ENCODE data around the gene SESN1. TPM values are rescaled to one million over a fixed set of nuclear protein-coding genes. Genes with fewer than 3 reads are reported as not detected.
"Not testable (repeated sequence)": the region's sequence is repeated elsewhere in the genome, so short reads cannot be mapped to it uniquely, and the experiment has no call there.

SESN1 gene
- polyA plus RNA-seq, 2 of the 4 experiments (the other 2 are of a cell fraction) = 7.9 to 13.9 TPM

- 86% methylated on average over 5 of the region's 5 CpGs for WGBS (ENCODE audit: missing lambda C conversion rate)
- Histone ChIP-seq H3K9me3 (no peaks in the 10 kb centered on the region), H3K27ac (no peak overlapping the region), H3K4me1 (peaks cover 20% of the 10 kb centered on the region), H3K4me3 (no peak overlapping the region), H3K4me2 (no peak overlapping the region)
- DNase-seq (ENCODE audit: low read depth in 1 of 2, low spot score in 1 of 2) (no peak), ATAC-seq (no peak), FAIRE-seq (no peak)
- CTCF ChIA-PET = no interaction called here
- POLR2A ChIA-PET = no interaction called here
- TF ChIP-seq HOXB5 (CRISPR knock-in tag; IDR thresholded peaks at IDR 0.05) (no peak), KDM1A (IDR thresholded peaks at IDR 0.05; ENCODE audit: low read depth) (no peak), ZSCAN20 (CRISPR knock-in tag; IDR thresholded peaks at IDR 0.05) (no peak), JUNB (IDR thresholded peaks at IDR 0.05) (no peak), HES2 (IDR thresholded peaks at IDR 0.05) (no peak), EHF (CRISPR knock-in tag; IDR thresholded peaks at IDR 0.05) (no peak), TP53 (CRISPR knock-in tag; IDR thresholded peaks at IDR 0.05) (no peak), FOSL2 (IDR thresholded peaks at IDR 0.05) (no peak), FOSL2 (CRISPR knock-in tag; IDR thresholded peaks at IDR 0.05) (no peak), CEBPB (IDR thresholded peaks at IDR 0.05) (no peak), E2F6 (IDR thresholded peaks at IDR 0.05; ENCODE audit: borderline replicate concordance, low read depth) (no peak), FOSB (CRISPR knock-in tag; IDR thresholded peaks at IDR 0.05) (no peak), RFX5 (IDR thresholded peaks at IDR 0.05) (no peak), EHMT2 (IDR thresholded peaks at IDR 0.05; ENCODE audit: low read depth) (no peak), SREBF2 (IDR thresholded peaks at IDR 0.05) (no peak), EP300 (IDR thresholded peaks at IDR 0.05) (no peak), PHF8 (IDR thresholded peaks at IDR 0.05; ENCODE audit: borderline replicate concordance, low read depth) (no peak)
Measured at GRCh38 chr6:109118337-109118736, 23.7 kb upstream of the SESN1 start.

- Histone ChIP-seq H3K27ac (no peak overlapping the region), H3K4me3 (no peak overlapping the region), H3K4me1 (peaks cover 20% of the 10 kb centered on the region), H3K4me2 (no peak overlapping the region), H3K9me3 (no peaks in the 10 kb centered on the region)
- DNase-seq (ENCODE audit: low read depth in 1 of 2, low spot score in 1 of 2) = no peak
- 86% methylated on average over 5 of the region's 5 CpGs for WGBS (ENCODE audit: missing lambda C conversion rate)
- no peak for TF ChIP-seq POLR2A (IDR thresholded peaks at IDR 0.05; ENCODE audit: low read length)
- no peak for TF ChIP-seq HOXA7 (CRISPR knock-in tag; IDR thresholded peaks at IDR 0.05)
- TF ChIP-seq FOSL2 (IDR thresholded peaks at IDR 0.05) = no peak
- TF ChIP-seq FOSL2 (CRISPR knock-in tag; IDR thresholded peaks at IDR 0.05) = no peak
- no peak for TF ChIP-seq ZNF302 (CRISPR knock-in tag; IDR thresholded peaks at IDR 0.05)
- no peak for TF ChIP-seq CTCF (IDR thresholded peaks at IDR 0.05)
- TF ChIP-seq FOSB (CRISPR knock-in tag; IDR thresholded peaks at IDR 0.05) = no peak
- ChIA-PET CTCF (no interaction called here), POLR2A (no interaction called here)
- no peak for ATAC-seq
- no peak for FAIRE-seq
Measured at GRCh38 chr6:109117346-109118035, 22.8 kb upstream of the SESN1 start.

GRCh38 chr6:109112663-109113062, 18.0 kb upstream of the SESN1 start:
- H3K9me3 ChIP-seq; FAIRE-seq; H3K4me2 ChIP-seq; CTCF ChIA-PET; H3K4me3 ChIP-seq; POLR2A ChIA-PET; H3K4me1 ChIP-seq; DNase-seq (ENCODE audit: low read depth in 1 of 2, low spot score in 1 of 2); ATAC-seq; H3K27ac ChIP-seq: not testable (repeated sequence)
- 71% methylated on average over 3 of the region's 3 CpGs for WGBS (ENCODE audit: missing lambda C conversion rate)

- POLR2A ChIA-PET = not testable (repeated sequence)
Measured at GRCh38 chr6:109109663-109110062, 15.0 kb upstream of the SESN1 start.

More at GRCh38 chr6:109109663-109110062, 15.0 kb upstream of the SESN1 start:
- H3K4me3 ChIP-seq; H3K9me3 ChIP-seq; DNase-seq (ENCODE audit: low read depth in 1 of 2, low spot score in 1 of 2); H3K27ac ChIP-seq; CTCF ChIA-PET; FAIRE-seq; ATAC-seq; H3K4me2 ChIP-seq; H3K4me1 ChIP-seq: not testable (repeated sequence)
- WGBS (ENCODE audit: missing lambda C conversion rate) = 96% methylated on average over 8 of the region's 8 CpGs
